Measurements from ENCODE around the gene SRSF2.
"Not testable (repeated sequence)": the region's sequence is repeated elsewhere in the genome, so short reads cannot be mapped to it uniquely, and the experiment has no call there.

Gene SRSF2

DNA sequence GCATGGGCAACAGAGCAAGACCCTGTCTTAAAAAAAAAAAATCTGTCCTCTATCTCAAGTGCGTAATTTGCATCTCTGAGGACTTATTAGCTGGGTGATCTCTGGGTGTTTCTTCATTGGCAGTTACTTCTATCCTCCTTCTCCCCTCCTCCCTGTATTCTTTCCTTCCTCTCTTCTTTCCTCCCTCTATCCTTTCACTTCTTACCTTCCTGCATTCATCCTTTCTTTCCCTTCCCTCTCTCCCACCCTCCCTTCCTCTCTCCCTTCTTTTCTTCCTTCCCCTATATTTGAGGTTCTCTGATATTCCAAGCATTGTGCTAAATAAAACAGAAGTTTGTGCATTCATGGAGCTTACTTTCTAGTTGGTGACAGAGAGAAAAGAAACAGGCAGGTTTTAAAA is 11.5 kb upstream of the SRSF2 start:
- in situ Hi-C loops (cut with HindIII; ENCODE audit: low sequenced_read_pairs): no loop called here
- no peak for TF ChIP-seq CTCF (IDR thresholded peaks at IDR 0.05; ENCODE audit: low read depth, low read length)
- no peak for DNase-seq (ENCODE audit: low read depth, low spot score)
- H3K4me3 ChIP-seq (ENCODE audit: low read depth, low read length): no peak overlapping the region

GRCh38 chr17:76747716-76748363 is 10.7 kb upstream of the SRSF2 start:
- in situ Hi-C loops (cut with HindIII; ENCODE audit: low sequenced_read_pairs): no loop called here
- no peak for DNase-seq (ENCODE audit: low read depth, low spot score)
- TF ChIP-seq CTCF (IDR thresholded peaks at IDR 0.05; ENCODE audit: low read depth, low read length): no peak
- H3K4me3 ChIP-seq (ENCODE audit: low read depth, low read length): no peak overlapping the region

DNA sequence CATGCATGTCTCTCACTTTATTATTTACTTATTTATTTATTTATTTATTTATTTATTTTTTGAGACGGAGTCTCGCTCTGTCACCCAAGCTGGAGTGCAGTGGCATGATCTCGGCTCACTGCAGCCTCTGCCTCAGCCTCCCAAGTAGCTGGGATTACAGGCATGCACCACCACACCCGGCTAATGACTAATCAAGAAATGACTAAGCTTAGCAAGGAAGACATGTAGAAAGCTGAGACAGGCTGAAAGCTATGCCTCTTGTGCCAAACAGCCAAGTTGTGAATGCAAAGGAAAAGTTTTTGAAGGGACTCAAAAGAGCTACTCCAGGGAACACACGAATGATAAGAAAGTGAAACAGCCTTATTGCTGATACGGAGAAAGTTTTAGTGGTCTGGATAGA is 8.7 kb upstream of the SRSF2 start:
- in situ Hi-C loops (cut with HindIII; ENCODE audit: low sequenced_read_pairs); H3K4me3 ChIP-seq (ENCODE audit: low read depth, low read length); DNase-seq (ENCODE audit: low read depth, low spot score): not testable (repeated sequence)

GRCh38 chr17:76744747-76745146 is 7.6 kb upstream of the SRSF2 start:
- H3K4me3 ChIP-seq (ENCODE audit: low read depth, low read length): no peak overlapping the region
- TF ChIP-seq CTCF (IDR thresholded peaks at IDR 0.05; ENCODE audit: low read depth, low read length): no peak
- no peak for DNase-seq (ENCODE audit: low read depth, low spot score)
- in situ Hi-C loops (cut with HindIII; ENCODE audit: low sequenced_read_pairs): no loop called here

DNA sequence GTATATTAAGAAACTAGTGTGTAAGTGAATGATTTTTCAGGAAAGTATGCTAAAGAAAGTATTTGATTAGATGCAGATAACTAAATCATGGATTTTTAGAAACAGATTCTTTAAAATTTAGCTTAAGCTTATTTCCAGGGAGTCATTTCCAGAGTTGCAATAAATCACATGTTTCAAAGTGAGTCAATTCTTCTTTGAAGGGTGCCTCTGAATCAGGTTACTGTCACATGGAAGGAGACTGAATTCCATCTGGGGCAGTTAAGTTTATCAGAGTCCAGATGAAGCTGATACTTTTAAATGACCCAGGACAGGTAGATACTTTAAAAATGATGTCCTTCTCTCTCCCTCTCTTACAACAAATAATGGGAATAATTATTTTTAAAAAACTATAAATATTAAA is 5.8 kb upstream of the SRSF2 start:
- TF ChIP-seq CTCF (IDR thresholded peaks at IDR 0.05; ENCODE audit: low read depth, low read length): no peak
- in situ Hi-C loops (cut with HindIII; ENCODE audit: low sequenced_read_pairs): no loop called here
- H3K4me3 ChIP-seq (ENCODE audit: low read depth, low read length): no peak overlapping the region
- DNase-seq (ENCODE audit: low read depth, low spot score): no peak

DNA sequence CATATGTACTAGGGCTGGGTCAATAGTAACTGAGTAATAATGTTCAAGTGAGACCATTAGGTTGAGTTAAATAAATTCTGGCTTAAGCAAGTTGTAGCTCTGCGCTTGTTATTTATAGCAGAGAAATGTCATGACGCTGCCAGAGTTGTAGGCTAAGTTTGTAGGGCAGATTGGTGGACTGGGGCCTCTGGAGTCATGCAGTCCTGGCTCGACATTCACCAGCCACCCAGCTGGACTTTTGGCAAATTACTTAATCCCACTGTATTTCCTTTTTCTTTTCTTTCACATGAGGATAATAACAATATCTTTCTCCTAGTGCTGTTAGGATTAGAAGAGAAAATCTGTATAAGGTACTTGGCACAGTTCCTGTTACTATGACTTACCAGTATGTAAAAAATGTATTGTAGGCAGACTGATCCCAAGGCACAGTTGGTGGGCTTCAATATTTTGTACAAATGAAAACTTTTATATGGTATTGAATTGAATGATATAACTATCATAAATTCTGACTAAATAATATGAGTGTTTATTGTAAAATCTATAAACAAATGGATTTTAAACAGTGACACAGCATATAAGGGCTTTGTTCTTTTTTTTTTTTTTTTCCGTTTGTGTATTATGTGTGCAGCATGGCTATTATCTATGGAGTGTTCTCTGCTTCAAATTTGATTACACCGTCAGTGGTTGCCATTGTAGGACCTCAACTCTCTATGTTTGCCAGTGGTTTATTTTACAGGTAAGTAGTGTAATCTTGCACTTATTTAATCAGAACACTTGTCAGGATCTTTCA is 3.4 kb upstream of the SRSF2 start:
- no peak for DNase-seq (ENCODE audit: low read depth, low spot score)
- in situ Hi-C loops (cut with HindIII; ENCODE audit: low sequenced_read_pairs): no loop called here
- TF ChIP-seq CTCF (IDR thresholded peaks at IDR 0.05; ENCODE audit: low read depth, low read length): no peak
- no peak overlapping the region for H3K4me3 ChIP-seq (ENCODE audit: low read depth, low read length)

- DNase-seq (ENCODE audit: low read depth, low spot score); H3K4me3 ChIP-seq (ENCODE audit: low read depth, low read length); in situ Hi-C loops (cut with HindIII; ENCODE audit: low sequenced_read_pairs): not testable (repeated sequence)
Observed at GRCh38 chr17:76739568-76740115, 2.5 kb upstream of the SRSF2 start.
